NCI-H524 (cell line): ENCODE data around the gene TSPOAP1.

ENCODE experiments used
- DNase-seq, 2 experiments: peaks; one replicate each; lab custom pipeline; 2025; lab: John Stamatoyannopoulos, UW

TSPOAP1 gene

DNA sequence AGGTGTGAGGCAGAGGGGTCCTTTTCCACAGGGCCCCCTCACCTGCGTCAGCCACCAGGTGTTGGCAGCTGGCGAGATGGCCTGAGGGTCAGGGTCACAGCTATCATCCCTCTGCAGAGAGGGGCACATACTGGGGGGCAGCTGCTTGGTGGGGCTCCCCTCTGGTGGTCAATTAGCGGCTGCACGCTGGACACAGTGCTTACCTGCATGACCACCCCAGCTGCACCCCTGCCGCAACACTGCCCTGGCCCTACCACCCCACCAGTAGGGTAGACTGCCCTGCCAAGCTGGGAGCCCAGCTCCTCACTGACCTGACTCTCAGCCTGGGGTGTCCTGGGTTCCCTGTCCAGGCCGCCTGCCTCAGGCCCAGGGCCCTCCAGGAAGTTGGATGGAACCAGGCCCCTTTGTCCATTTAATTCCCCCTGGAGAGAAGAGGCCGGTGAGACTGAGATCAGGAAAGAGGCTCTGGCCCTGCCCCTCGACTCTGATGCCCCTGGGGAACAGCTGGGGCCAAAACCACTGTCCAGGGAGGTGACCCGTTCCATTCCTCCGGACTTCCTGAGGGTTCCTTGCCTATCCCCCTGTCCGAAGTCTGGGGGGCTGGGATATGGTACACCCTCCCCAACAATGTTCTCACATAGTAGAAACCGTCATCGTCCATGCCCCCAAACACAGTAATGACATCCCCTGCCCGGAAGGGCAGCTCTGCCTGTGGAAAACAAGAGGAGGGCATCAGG lies 23.7 kb downstream of the TSPOAP1 start:
- DNase-seq: no peak

DNA sequence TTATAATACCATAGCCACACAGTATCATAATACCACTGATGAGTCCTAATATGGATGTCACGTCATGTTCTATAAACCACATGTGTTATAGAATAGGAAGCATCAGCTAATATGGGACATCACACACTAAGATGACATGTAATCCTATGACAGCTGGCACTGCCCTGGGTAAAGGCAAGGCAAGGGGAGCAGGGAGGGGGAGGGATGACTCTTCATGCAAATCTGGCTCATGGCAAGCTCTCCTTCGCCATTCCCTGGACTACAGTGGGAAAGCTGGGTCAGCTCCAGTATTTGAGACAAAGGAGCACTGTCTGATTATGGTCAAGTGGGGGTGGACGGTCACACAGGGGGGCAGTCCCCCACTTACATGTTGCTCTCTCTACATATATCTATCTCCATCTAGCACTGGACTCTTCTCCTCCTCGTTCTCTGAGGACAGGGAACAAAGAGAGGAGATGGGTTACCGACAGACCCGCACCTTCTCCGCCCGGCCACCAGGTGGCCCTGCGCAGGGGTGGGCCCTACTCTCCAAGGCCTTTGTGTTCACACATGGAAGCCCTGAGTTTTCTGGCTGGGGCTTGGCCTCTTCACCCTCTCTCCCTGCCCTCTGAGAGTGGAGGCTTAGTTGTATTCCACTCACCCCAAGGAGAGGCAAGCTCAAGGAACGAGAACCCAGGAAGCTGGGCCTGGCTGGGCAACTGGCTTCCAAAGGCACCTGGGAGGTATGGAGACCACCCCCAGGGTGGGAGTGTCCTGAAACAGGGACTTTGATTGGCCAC lies 24.4 kb downstream of the TSPOAP1 start:
- peak; percentile 97 to 99 for DNase-seq

DNA sequence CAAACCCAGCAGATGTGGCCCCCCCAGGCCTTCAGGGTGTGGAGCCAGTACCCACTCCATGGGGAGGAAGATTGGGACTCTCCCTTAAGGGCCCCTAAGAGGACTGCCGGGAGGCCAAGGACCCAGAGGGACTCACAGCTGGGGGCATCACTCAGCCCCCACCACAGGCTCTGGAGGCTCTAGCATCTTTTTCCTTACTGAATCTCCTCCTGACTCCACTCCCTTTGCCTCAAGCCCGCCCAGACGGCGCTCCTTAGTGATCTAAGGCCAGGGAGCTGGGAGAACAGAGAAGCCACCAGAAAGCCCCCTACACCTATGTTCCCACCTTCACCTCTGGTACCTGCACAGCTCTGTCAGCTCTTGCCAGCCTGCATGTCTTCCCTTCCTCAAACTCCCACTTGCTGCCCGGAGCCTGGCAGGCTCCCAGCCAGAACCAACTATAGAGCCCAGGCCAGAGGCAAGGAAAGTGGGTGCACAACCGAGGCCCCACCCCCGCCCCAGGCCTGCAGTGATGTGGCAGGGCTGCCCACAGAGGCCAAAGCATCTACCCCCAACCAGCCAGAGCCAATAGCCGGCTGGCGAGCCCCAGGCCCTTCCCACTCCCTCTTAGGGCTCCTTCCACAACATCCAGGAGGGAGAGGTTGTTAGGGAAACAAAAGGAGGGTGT lies 25.5 kb downstream of the TSPOAP1 start:
- no peak for DNase-seq

DNA sequence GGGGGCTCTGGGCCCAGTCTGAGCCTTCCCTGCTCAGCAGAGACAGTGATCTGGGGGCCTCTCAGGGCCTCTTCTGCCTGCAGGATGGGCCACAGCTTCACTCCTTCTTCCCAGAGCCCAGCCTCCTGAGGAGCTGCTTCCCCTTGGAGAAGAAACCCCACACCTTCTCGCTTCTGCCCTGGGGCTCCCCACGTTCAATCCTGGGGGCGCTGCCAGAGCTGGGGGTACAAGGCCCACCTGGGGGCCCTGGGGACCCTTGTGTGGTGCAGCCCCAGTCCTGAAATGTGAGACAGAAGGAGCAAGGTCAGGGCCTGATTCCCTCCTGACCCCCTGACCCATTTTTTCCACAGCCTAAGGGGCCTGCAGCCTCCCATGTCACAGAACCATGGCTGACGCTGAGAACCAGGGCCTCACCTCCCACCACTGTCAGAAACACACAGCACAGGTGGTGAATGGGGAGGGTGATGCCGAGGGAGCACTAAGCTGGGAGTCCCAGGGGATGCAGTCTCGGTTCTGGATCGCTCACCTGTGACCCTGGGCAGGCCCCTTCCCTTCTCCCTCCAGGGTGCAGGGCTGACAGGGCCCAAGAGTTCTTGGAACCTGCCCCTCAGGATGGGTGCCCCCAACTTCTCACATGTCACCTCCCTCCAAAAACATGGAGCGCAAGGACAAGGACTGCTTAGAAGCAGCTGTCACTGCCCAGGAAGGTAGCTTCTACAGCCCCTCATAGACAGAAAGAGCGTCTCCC lies 26.2 kb downstream of the TSPOAP1 start:
- DNase-seq: no peak

DNA sequence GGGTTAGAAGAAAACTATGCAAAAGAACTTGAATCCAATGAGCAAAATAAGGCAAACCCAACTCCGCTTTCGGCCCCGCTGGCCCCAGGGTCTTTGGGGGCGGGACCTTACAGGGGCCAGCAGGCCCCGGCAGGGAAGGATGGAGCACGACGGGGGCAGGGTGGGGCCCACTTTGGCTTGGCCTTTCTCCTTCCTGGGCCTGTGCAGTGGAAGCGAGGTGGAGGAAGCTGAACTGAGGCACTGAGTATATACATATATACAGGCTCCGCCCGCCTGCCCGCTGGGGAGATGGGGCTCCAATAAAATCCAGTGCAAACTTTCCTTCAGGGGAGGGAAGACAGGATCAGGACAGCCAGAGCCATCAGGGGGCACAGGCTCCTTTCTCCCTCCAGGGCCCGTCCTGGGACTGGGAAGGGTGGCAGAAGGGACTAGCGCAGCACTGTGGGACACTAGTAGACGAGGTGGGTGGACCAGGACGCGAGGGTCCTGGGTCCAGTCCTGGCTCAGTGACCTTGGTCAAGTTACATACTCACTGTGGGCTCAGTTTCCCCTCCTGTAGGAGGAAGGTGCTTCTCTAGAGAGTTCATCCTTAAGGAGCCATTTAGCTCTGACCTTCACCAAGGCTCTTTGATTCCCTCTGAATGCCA lies 27.0 kb downstream of the TSPOAP1 start:
- DNase-seq: no peak

DNA sequence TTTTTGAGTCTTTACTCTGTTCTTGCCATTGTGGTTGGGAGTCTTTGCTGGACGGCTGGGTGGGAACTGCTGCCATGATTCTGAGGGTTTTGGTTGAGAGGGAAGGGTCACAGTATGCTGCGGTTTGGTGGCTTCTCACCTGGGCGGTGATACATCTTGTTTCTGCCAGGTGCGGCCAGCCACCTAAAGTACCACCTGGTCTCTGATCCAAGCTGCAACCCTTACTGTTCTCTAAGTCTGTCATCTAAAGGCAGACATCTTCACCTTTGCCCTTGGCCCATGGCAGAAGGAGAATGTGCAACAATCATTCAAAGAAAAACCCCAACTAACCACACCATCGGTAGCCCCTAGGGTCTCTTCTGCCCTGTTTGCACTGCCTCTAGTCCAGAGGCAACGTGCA lies 28.3 kb downstream of the TSPOAP1 start:
- DNase-seq: no peak

DNA sequence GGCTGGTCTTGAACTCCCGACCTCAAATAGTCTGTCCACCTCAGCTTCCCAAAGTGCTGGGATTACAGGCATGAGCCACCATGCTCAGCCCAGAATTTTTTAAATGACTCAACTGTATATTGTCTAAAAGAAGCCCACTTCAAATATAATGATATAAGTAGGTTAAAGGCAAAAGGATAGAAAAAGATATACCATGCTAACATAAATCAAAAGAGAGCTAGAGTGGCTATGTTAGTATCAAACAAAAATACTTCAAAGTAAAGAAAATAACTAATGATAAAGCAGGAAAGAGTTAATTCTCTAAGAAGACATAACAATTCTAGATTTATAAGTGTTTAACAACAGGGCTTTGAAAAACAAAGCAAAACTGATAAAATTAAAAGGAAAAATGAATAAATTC lies 34.6 kb downstream of the TSPOAP1 start:
- no peak for DNase-seq

DNA sequence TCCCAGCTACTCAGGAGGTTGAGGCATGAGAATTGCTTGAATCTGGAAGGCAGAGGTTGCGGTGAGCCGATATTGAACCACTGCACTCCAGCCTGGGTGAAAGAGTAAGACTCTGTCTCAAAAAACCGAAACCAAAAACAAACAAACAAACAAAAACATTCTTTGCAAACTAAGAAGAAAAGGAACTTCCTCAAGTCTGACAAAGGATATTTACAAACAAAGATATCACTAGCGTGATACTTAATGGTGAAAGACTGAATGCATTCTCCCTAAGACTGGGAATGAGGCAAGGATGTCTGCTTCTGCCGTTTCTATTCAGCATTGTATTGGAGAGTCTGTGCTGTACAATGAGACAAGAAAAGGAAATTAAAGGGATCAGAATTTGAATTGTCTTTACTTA lies 37.3 kb downstream of the TSPOAP1 start:
- DNase-seq: no peak

DNA sequence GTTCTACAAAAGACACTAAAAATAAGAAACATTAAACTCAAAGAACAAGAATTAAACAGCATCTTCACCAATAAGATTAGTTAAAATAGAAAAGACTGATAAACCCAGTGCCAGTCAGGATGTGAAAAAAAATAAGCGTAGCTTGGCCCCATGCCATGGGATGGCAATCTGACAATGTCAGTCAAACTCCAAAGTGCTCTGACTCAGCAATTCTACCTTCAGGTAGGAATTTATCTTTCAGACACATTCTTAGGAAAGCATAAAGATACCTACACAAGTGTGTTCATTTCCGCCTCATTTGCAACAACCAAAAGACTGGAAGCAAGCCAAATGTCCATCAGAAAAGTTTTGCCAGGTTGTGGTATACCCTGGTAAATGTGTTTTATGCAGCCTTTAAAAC lies 38.7 kb downstream of the TSPOAP1 start:
- DNase-seq: no peak

DNA sequence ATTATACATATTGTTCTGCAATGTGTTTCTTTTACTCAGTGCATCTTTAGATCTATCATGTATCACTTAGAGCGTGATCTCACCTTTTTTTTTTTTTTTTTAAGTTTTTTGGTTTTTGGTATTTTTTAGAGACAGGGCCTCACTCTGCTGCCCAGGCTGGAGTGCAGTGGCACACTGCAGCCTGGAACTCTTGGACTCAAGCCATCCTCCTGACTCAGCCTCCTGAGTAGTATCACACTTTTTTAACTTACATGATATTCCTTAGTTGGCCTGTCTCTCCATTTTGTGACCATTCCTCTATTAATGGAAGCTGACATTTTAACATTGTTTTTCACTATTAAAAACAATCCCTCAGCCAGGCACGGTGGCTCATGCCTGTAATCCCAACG lies 43.2 kb downstream of the TSPOAP1 start:
- DNase-seq: no peak

DNA sequence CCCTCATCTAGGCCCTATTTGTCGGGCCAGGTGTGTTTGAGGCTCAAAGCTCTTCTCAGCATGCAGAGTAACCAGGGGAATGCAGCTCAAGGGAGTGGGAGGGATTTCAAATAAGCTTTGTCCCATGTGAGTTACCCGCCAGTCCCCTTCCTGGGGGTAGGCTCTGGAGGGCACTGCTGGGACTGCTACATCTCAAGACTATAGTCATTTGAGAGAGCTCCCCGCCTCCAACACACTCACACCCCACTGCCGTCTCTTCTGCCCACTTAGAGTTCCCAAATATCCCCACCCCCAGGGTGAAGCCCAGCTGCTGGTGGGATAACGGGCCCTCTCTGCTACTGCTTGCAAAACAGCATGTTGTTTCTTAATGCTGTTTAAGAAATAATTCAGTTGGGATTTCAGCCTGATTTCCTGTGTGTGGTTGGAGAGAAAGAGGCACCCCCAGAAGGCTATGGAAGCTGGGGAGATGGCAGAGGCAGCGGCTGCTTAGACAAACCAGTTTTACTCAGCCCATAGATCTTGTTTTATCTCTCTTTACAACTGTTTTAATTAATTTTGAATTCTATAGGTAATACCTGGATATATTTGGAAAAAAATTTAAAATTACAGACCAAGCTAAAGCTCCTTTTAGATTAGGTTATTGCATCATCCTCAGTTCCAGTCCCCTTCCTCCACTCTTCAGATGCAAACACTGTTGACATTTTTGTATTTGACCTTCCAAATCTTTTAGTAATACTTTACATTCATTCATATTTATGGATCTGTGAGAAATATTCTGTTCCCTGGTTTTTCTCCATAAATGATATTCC lies 43.8 kb downstream of the TSPOAP1 start:
- DNase-seq: peak in 1 of 2 experiments; percentile 31

DNA sequence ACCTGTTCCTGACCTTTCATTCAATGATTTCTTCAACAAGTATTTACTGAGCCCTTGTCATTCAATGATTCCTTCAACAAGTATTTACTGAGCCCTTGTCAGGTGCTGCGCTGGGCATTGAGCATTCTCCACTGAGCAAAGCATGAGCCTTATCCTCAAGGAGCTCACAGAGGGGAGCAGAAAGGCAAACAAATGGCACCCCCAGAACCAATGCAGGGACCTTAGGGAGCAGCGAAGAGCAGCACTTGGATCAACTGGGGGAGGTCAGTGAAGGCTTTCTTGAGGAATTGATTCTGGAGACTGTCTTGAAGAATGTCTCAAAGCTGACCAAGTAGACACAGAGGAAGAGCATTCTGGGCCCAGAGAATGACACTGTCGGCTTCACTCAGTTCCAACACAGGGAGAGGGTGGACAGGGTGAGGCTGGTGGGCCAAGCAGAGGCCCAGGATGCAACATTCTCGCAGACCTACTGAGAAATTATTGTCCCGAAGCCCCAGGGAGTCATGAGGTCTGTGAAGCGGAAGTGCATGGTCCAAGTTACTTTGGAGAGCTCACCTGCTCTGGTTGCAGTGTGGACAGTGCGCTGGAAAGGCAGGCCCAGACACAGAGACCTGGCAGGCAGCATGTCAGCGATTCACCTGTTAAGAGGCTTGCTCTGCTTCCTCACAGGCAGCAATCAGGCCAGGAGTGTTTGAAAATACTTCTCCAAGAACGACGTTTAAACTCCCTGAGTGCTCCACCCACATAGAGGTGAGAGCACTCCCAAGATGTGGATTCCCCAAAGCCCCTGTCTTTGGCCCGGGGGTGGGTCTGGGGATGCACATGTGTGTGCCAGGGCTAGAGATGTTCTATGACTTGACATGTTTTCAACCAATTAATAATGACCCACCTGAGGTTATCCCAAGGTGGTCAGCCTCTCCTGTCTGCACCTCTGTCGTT lies 44.7 kb downstream of the TSPOAP1 start:
- no peak for DNase-seq

DNA sequence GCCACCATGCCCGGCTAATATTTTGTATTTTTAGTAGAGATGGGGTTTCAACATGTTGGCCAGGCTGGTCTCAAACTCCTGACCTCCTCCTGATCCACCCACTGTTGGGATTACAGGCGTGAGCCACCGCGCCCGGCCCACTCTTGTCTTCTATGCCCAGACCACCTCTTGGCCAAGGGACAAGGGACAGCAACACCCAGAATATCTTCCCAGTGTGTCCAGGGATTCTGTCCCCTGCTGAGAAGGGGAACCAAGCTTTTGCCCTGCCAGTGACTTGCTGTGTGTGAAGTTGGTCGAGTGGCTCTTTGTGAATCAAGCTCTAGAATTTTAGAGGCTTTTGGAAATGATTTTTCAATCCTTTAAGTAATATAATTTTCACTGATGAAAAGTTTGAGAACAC lies 46.2 kb downstream of the TSPOAP1 start:
- no peak for DNase-seq

DNA sequence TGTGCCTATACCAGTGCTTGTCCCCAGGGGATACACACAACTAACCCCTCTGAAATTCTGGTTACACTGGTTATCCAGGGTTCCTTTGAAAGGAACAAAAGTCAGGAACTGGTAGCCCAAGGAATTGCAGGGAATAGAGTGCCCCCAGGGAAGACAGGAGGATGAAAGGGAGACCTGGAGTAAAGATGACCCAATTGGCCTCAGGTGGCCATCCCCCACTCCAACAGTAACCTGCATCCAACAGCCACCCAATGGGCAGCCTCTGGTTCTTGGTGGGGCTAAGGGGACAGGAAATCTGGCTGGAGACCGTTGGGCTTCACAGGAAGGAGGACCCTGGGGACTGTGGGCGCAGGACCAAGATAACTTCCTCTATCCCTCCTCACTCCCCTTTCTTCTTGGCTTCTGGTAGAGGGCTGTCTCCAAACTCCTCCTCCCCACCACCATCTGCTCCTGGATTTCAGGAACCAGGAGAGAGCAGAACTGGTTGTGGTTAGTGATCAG lies 47.0 kb downstream of the TSPOAP1 start:
- DNase-seq: peak in 1 of 2 experiments; percentile 60

DNA sequence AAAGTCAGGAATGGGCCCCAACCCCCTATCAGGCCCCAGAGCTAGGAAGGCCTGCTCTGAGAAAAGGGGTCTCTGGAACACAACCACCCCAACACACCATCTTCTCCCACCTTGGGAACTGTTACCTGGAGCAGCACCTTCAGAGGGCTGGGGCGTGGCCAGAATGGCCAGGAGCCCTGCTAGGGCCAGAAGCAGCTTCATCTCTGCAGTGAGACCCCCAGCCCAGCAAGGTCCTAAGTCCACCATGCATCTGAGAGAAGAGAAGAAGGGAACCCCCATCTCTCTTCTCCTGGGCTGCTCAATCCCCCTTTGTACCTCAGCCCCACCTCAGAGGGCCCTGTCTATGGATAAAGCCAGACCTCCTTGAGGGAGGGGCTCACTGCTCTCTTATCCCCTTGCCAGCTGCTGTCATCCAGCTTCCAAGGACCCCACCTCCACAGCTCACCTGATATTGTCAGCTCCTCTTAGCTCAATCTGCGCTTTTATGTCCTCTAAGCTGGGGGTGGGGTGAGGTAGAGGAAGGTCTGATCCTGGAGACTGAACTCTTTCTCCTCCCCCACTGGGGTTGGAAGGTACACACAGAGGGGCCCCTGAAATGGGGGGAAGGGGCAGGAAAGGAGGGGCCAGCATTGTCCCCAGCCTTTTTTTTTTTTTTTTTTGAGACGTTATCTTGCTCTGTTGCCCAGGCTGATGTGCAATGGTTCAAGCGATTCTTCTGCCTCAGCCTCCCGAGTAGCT lies 47.9 kb downstream of the TSPOAP1 start, which contains the start of gene MPO:
MPO (minus strand) TSS at position 456 of the 738 bp plus-strand sequence; CDS start at position 279, 177 bp downstream.
- DNase-seq: peak in 1 of 2 experiments; percentile 30

DNA sequence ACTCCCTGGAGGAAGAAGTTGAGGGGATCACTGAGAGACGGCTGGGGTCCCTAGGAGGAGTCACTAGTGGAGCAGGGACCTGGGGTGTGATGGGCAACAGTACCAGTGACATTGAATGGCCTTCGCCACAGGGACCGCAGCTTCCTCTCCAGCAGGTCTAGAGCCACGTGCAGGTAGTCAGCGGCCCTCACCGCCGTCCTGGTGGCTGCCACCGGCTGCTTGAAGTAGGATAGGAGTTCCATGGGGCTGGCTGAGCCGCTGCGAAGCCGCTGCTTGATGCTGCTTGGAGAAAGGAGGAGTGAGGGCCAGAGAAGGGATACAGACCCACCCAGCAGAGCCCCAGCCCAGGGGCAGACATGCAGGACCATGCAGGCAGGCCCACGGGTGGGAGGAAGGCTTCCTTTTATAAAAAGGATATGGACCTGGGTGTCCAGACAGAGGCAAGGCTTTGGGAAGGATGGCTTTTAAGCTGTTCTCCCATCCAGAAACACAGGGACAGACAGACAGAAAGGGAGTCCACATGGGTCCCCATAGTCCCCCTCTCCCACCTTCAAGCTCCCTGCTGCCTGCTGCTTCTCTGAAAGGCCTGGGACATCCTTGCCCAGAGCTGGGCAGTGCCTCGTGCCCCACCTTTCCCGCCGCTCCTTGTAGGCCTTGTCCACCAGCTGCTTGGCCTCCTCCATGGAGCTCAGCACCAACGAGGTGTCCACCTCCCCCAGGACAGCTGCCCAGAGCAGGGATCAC lies 48.7 kb downstream of the TSPOAP1 start:
- no peak for DNase-seq

DNA sequence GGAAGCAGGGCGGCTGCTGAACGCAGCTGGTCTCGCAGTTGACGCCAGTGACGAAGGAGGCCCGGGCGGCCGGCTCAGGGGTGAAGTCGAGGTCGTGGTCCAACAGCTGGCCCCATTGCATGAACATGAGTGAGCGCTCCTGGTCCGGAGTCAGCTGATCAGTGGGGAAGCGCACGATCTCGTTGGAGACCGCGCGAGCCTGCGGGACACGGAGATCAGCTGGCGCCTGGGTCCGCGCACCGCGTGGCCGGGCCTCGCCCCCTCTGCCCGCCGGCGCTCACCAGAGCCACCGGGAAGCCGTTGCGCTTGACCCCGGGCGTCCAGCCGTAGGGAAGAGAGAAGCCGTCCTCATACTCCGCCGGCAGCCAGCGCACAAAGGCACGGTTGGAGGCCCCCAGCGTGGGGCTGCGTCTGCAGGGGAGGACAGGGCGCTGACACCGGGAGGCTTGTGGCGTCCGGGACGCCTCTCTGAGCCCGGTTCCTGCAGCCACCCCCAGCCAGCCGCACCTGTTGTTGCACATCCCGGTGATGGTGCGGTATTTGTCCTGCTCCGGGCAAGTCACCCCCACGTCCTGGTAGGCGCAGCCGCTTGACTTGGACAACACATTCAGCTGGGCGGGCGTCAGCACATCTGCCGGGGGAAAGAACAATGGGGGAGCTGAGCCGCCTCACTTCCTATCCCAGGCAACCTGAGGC lies 49.4 kb downstream of the TSPOAP1 start:
- DNase-seq: no peak
